Suprapubic skin (tissue), 3 donors: ENCODE data around the gene FGA.

Source experiments
- CTCF ChIP-seq, 2 donors: fragments of 200-600 bp in 1 of 2; fragments of 450-650 bp in 1 of 2; sonication (generic) in 1 of 2; IDR thresholded peaks; one replicate each; pipeline ENCODE4 v1.5.1; 2016 to 2019; ENCODE audit warnings: antibody characterized with exemption in 2 of 2, mild to moderate bottlenecking in 1 of 2, moderate library complexity in 1 of 2
- POLR2A ChIP-seq, 2 donors: fragments of 450-650 bp; IDR thresholded peaks; one replicate each; pipeline ENCODE4 v1.6.1; 2017; ENCODE audit warnings: antibody characterized with exemption in 2 of 2, mild to moderate bottlenecking in 2 of 2, moderate library complexity in 2 of 2

DNA sequence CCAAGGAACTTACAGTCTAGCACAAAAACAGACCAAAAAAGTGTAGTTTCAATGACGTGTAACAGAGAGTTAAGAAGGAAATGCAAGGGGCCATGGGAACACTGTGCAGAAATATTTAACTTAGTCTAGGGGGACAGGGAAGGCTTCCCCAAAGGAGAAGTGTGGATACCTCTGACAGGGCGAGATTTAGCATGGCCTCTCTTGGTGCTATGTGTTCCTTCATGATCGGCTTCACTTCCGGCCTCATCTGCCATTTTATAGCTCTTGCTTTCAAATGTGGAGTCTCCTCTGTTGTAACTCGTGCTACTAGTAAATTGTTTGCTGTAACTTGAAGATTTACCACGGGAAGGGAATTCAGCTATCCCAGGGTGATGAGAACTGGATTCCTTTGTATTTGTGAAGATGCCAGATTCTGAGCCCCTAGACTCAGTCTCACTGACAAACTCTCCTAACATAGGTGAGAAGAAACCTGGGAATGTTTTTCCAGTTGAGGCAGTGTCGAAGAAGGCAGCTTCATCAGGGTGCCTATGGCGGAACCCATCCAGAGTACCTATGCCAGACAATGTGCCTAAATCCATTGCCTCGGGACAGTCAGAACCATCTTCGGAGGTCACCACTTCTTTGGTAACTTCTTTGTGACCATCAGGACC is 5.0 kb downstream of the FGA start:
- TF ChIP-seq CTCF (IDR thresholded peaks at IDR 0.05) (no peak), POLR2A (IDR thresholded peaks at IDR 0.05) (no peak)
